HG03520 (cell line): ENCODE results near the gene REP15.
"Not testable (repeated sequence)": the region's sequence is repeated elsewhere in the genome, so short reads cannot be mapped to it uniquely, and the experiment has no call there.

Experiments used
- ATAC-seq: cut with Tn5 transposase; IDR thresholded peaks from one replicate; pipeline ENCODE4 v1.9.1; 2021; ENCODE audit warnings: mild to moderate bottlenecking, moderate library complexity; ENCODE audit not compliant: unreplicated experiment

REP15 gene

GRCh38 chr12:27696293-27696652, at the start of gene REP15:
Gene REP15, plus strand, starts transcription at chr12:27696447. Its CDS starts 116 bp downstream, at chr12:27696563.
- ATAC-seq, result no peak

GRCh38 chr12:27650011-27650410, 46.2 kb upstream of the REP15 start:
- no peak for ATAC-seq

GRCh38 chr12:27651201-27651600, 45.0 kb upstream of the REP15 start:
- no peak for ATAC-seq

GRCh38 chr12:27652174-27652763, 44.0 kb upstream of the REP15 start:
- ATAC-seq, result no peak

GRCh38 chr12:27653661-27654060, 42.6 kb upstream of the REP15 start:
- ATAC-seq, result no peak

- ATAC-seq, result not testable (repeated sequence)
Measured at GRCh38 chr12:27655476-27655875, 40.8 kb upstream of the REP15 start.

GRCh38 chr12:27657296-27657695, 39.0 kb upstream of the REP15 start:
- no peak for ATAC-seq

GRCh38 chr12:27665704-27666103, 30.5 kb upstream of the REP15 start:
- ATAC-seq, result no peak

- no peak for ATAC-seq
Measured at GRCh38 chr12:27666510-27666909, 29.7 kb upstream of the REP15 start.

GRCh38 chr12:27667540-27667939, 28.7 kb upstream of the REP15 start:
- no peak for ATAC-seq

GRCh38 chr12:27672051-27672450, 24.2 kb upstream of the REP15 start:
- ATAC-seq, result no peak

GRCh38 chr12:27672643-27673042, 23.6 kb upstream of the REP15 start:
- no peak for ATAC-seq

- no peak for ATAC-seq
Measured at GRCh38 chr12:27673101-27673718, 23.0 kb upstream of the REP15 start.

- ATAC-seq, result no peak
Measured at GRCh38 chr12:27674989-27675388, 21.3 kb upstream of the REP15 start.

GRCh38 chr12:27680619-27681018, 15.6 kb upstream of the REP15 start:
- no peak for ATAC-seq

GRCh38 chr12:27682534-27682933, 13.7 kb upstream of the REP15 start:
- ATAC-seq, result no peak

GRCh38 chr12:27685274-27685673, 11.0 kb upstream of the REP15 start:
- no peak for ATAC-seq

- ATAC-seq, result no peak
Measured at GRCh38 chr12:27686147-27686546, 10.1 kb upstream of the REP15 start.

GRCh38 chr12:27688671-27689070, 7.6 kb upstream of the REP15 start:
- ATAC-seq, result no peak

GRCh38 chr12:27689558-27690180, 6.6 kb upstream of the REP15 start:
- no peak for ATAC-seq

- no peak for ATAC-seq
Measured at GRCh38 chr12:27693403-27693802, 2.8 kb upstream of the REP15 start.

- ATAC-seq, result no peak
Measured at GRCh38 chr12:27695556-27696292, 523 bp upstream of the REP15 start.
